Measurements from ENCODE around the gene SMIM35. TPM values are rescaled to one million over a fixed set of nuclear protein-coding genes. Genes with fewer than 3 reads are reported as not detected.

Gene SMIM35
- total and polyA plus RNA-seq, 2 of the 13 experiments (the other 11 are each of a cell fraction or from before 2014, with no cell fraction given) = not detected

DNA sequence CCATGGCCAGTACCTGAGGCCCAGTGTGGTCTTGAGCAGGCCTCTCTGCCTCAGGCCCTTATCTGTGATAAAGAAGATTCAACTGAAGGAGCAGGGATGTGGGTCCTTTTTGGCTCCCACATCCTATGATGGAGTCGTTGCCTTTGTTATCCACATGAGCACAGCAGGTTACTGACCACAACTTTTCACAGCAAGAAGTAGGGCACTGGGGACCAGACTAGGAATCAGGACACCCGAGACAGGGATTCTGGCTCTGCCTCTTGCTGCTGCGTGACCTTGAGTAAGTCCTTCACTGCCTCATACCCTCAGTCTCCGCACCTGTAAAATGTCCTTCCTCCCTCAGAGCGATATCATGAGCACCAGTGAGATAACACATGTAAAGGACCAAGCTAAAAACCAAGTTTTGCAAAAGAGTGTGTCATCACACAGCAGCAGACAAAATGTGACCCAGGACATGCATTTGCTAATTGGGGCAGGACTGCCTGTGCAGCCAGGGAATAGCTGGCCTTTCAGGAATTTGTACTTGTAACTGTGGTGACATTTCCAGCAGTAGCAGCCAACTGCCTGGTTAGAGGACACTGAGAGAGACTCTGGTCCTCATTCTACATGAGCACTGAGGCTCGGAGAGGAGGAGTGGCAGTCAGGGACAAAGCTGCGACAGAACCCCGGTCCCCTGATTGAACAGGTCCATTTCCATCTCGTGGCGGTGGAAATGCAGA, 13.2 kb upstream of the SMIM35 start (continued):
- no peak for TF ChIP-seq HNRNPUL1 (IDR thresholded peaks at IDR 0.05; ENCODE audit: low read depth, low read length)
- TF ChIP-seq PCBP2 (optimal IDR thresholded peaks at IDR 0.05; ENCODE audit: low read depth, low read length, poor library complexity, severe bottlenecking) = no peak
- TF ChIP-seq ZNF430 (CRISPR knock-in tag; IDR thresholded peaks at IDR 0.05) = no peak
- no peak for TF ChIP-seq ZNF562 (CRISPR knock-in tag; IDR thresholded peaks at IDR 0.05; ENCODE audit: borderline replicate concordance)
- no peak for TF ChIP-seq ZNF263 (CRISPR knock-in tag; IDR thresholded peaks at IDR 0.05)
- no peak for TF ChIP-seq ZNF280B (CRISPR knock-in tag; IDR thresholded peaks at IDR 0.05; ENCODE audit: borderline replicate concordance)
- no peak for TF ChIP-seq MTA1 (CRISPR knock-in tag; IDR thresholded peaks at IDR 0.05; ENCODE audit: borderline replicate concordance)
- TF ChIP-seq ZNF383 (CRISPR knock-in tag; IDR thresholded peaks at IDR 0.05; ENCODE audit: borderline replicate concordance) = no peak
- TF ChIP-seq CREBL2 (CRISPR knock-in tag; IDR thresholded peaks at IDR 0.05; ENCODE audit: borderline replicate concordance) = no peak
- no peak for TF ChIP-seq NONO (IDR thresholded peaks at IDR 0.05)
- no peak for TF ChIP-seq NONO (CRISPR knock-in tag; conservative IDR thresholded peaks at IDR 0.05)
- TF ChIP-seq BCL6 (CRISPR knock-in tag; IDR thresholded peaks at IDR 0.05) = 0 out of 2 replicates have a peak, but pooled peaks have one; percentile 24
- TF ChIP-seq ZNF672 (CRISPR knock-in tag; IDR thresholded peaks at IDR 0.05) = no peak
- TF ChIP-seq ZFP90 (CRISPR knock-in tag; IDR thresholded peaks at IDR 0.05; ENCODE audit: borderline replicate concordance) = no peak
- TF ChIP-seq MED13 (CRISPR knock-in tag; IDR thresholded peaks at IDR 0.05) = no peak
- TF ChIP-seq ZC3H13 (CRISPR knock-in tag; IDR thresholded peaks at IDR 0.05) = no peak
